Measurements from ENCODE around the gene HSPB3. TPM values are rescaled to one million over a fixed set of nuclear protein-coding genes. Genes with fewer than 3 reads are reported as not detected.
A peak's percentile ranks its signal among the peaks of the same experiment; 100 is the strongest.

Gene HSPB3
- polyA plus RNA-seq, 1 experiment, result 0.62 TPM

DNA sequence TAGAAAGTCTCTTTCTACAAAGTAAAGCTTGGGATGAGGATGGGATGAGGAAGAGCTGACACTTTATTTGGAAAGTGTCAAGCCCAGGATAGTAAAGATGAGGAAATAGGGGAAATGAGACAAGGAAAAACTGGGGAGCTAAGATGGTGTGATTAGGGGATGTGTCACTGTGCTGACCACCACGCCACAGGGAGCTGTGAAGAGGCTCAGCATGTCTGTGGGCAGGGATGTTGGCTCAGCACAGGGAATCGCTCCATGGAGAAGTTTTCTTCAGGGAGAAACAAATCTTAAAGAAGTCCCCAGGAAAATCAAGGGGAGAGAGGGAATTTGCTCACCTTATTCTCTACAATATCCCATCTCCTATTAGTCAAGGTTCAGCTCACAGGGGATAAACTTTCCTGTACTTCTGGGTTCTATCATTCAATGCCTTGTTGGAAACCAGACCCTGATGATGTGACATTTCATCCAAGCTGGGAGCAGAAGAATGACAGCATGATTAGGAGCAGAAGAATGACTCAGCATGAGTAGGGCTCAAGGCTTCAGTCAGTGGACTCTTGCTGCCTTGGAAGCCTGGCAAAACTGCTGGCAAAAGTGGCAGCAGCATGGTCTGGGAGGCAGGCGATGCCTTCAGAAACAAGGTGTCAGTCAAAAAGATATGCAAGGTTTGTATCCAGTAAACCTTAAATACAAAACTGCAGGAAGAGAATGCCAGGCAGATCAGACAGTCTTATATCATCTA is 4.9 kb downstream of the HSPB3 start:
- TF ChIP-seq, protein P1, sequence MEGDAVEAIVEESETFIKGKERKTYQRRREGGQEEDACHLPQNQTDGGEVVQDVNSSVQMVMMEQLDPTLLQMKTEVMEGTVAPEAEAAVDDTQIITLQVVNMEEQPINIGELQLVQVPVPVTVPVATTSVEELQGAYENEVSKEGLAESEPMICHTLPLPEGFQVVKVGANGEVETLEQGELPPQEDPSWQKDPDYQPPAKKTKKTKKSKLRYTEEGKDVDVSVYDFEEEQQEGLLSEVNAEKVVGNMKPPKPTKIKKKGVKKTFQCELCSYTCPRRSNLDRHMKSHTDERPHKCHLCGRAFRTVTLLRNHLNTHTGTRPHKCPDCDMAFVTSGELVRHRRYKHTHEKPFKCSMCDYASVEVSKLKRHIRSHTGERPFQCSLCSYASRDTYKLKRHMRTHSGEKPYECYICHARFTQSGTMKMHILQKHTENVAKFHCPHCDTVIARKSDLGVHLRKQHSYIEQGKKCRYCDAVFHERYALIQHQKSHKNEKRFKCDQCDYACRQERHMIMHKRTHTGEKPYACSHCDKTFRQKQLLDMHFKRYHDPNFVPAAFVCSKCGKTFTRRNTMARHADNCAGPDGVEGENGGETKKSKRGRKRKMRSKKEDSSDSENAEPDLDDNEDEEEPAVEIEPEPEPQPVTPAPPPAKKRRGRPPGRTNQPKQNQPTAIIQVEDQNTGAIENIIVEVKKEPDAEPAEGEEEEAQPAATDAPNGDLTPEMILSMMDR (IDR thresholded peaks at IDR 0.05; ENCODE audit: low read depth, low read length), result no peak
- no peak overlapping the region for H3K27ac ChIP-seq (ENCODE audit: low read depth, low read length)
- no peak for DNase-seq (ENCODE audit: low read depth, low spot score)

DNA sequence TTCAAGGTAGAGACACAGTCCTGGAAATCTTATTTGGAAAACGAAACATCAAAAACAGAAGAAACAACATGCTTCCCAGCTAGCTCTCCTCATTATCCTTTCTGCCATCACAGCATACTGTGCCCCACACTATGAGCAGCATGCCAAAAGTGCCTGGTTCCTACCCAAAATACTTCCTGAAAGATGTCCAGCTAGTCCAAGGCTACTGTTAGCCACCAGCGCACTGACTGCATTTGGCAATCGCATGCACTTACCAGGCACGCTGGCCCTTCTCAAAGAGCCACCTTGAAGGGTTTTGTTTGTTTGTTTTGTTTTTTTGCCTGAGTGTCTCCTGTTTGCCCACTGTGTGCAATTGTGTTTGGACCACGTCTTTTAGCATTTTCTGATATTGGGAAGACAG is 6.8 kb downstream of the HSPB3 start:
- ChIA-PET POLR2A (interaction anchor here (0.6 kb wide), 1 partner anchor 802 kb away, joined by 3 read pairs; no protein-coding TSS in a partner anchor), CTCF (interaction anchor here (2.0 kb wide), 1 partner anchor 27 kb away, joined by 9 read pairs; no protein-coding TSS in a partner anchor)
- Histone ChIP-seq H3K9me3 (ENCODE audit: control insufficient read depth, insufficient read depth, low read length) (no peaks in the 10 kb centered on the region), H3K27me3 (ENCODE audit: control insufficient read depth, insufficient read depth, low read length) (no peaks in the 10 kb centered on the region), H3K27ac (ENCODE audit: low read depth, low read length) (no peak overlapping the region), H3K4me3 (ENCODE audit: low read depth, low read length) (no peak overlapping the region)
- TF ChIP-seq, protein P1 (IDR thresholded peaks at IDR 0.05; ENCODE audit: low read depth, low read length), result no peak
- no peak for DNase-seq (ENCODE audit: low read depth, low spot score)

More for the DNA sequence above, 4.9 kb downstream of the HSPB3 start:
- ChIA-PET POLR2A (interaction anchor here (1.2 kb wide), 1 partner anchor 10 kb away, joined by 3 read pairs; no protein-coding TSS in a partner anchor), CTCF (interaction anchor here (0.7 to 1.5 kb wide), 3 partner anchors 17 to 30 kb away, joined by 3 to 4 read pairs (median 4); no protein-coding TSS in a partner anchor)
- H3K9me3 ChIP-seq (ENCODE audit: control insufficient read depth, insufficient read depth, low read length), result 0 out of 2 replicates have a peak, but pooled peaks cover 2% of the 10 kb centered on the region
- no peaks in the 10 kb centered on the region for H3K27me3 ChIP-seq (ENCODE audit: control insufficient read depth, insufficient read depth, low read length)
- no peak overlapping the region for H3K4me3 ChIP-seq (ENCODE audit: low read depth, low read length)

DNA sequence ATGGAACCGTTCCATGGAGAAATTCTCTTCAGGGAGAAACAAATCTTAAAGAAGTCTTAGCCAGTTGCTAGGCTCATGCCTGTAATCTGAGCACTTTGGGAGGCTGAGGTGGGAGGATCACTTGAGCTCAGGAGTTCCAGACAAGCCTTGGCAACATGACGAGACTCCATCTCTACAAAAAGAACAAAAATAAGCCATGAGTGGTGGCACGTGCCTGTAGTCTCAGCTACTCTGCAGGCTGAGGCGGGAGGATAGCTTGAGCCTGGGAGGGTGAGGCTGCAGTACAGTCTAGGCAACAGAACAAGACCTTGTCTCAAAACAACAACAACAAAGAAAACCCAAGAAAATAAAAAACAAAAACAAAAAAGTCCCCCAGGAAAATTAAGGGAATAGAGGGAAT is 8.2 kb downstream of the HSPB3 start:
- CTCF ChIA-PET, result interaction anchor here (1.4 to 2.0 kb wide), 2 partner anchors 21 to 26 kb away, joined by 4 to 9 read pairs; no protein-coding TSS in a partner anchor

DNA sequence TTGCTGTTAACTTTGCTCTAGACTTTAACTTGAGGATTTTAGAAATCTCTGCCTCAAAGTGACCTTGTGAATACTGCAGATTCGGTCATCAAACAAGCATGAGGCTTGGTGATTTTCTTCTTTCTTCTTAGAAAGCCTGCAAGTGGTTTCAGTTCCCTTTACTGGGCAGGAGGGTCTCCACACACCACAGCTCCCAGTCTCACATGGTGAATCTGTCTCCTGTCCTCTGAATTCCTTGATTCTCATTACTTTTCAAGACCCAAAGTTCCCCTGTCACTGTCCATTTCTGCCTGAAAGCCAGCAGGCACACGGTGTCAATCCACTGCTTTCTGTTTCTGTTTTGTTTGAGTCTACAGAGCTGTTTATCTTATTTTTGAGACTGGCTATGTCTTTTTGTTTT is 14.1 kb downstream of the HSPB3 start:
- CTCF ChIA-PET, result interaction anchor here (1.3 to 4.1 kb wide), 3 partner anchors 20 to 677 kb away, joined by 3 to 30 read pairs (median 16); no protein-coding TSS in a partner anchor
- POLR2A ChIA-PET, result interaction anchor here (1.3 to 2.1 kb wide), 3 partner anchors 9 to 20 kb away, joined by 3 to 12 read pairs (median 3); no protein-coding TSS in a partner anchor

More for the DNA sequence above, 8.2 kb downstream of the HSPB3 start:
- no peak for DNase-seq (ENCODE audit: low read depth, low spot score)
- Histone ChIP-seq H3K4me3 (ENCODE audit: low read depth, low read length) (no peak overlapping the region), H3K9me3 (ENCODE audit: control insufficient read depth, insufficient read depth, low read length) (no peaks in the 10 kb centered on the region), H3K27me3 (ENCODE audit: control insufficient read depth, insufficient read depth, low read length) (no peaks in the 10 kb centered on the region), H3K27ac (ENCODE audit: low read depth, low read length) (no peak overlapping the region)
- TF ChIP-seq, protein P1 (IDR thresholded peaks at IDR 0.05; ENCODE audit: low read depth, low read length), result no peak
- POLR2A ChIA-PET, result no interaction called here

More for the DNA sequence above, 14.1 kb downstream of the HSPB3 start:
- Histone ChIP-seq H3K9me3 (ENCODE audit: control insufficient read depth, insufficient read depth, low read length) (no peaks in the 10 kb centered on the region), H3K4me3 (ENCODE audit: low read depth, low read length) (peak overlapping the region; percentile 23), H3K27ac (ENCODE audit: low read depth, low read length) (peak overlapping the region; percentile 77), H3K27me3 (ENCODE audit: control insufficient read depth, insufficient read depth, low read length) (no peaks in the 10 kb centered on the region)
- TF ChIP-seq, protein P1 (IDR thresholded peaks at IDR 0.05; ENCODE audit: low read depth, low read length), result no peak
- DNase-seq (ENCODE audit: low read depth, low spot score), result no peak
